NCI-H82 treated with DMSO at 0.1 percent for 48 hours (cell line): ENCODE data around the gene MVB12B.

Experiments
- DNase-seq: peaks from one replicate; lab custom pipeline; 2025; ENCODE audit not compliant: unreplicated experiment; lab: John Stamatoyannopoulos, UW

Gene MVB12B

DNA sequence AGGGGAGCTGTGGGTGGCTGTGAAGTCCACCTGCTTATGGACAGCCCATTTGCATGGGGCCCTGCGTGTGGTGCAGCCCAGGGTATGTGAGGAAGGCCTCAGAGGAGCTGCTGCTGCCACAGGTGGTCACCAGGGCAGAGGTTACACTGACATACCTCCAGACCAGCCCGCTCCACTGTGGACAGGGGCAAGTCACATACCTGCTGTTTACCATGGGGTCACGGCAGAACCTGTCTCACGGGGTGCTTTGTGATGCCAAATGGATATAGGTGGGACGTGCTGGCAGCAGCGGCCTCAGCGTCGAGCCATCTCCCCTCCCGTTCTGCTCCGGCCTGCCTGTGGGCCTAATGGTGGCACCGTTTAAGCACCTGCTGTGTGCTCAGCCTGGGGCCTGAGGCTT lies 159.6 kb downstream of the MVB12B start:
- DNase-seq: no peak

DNA sequence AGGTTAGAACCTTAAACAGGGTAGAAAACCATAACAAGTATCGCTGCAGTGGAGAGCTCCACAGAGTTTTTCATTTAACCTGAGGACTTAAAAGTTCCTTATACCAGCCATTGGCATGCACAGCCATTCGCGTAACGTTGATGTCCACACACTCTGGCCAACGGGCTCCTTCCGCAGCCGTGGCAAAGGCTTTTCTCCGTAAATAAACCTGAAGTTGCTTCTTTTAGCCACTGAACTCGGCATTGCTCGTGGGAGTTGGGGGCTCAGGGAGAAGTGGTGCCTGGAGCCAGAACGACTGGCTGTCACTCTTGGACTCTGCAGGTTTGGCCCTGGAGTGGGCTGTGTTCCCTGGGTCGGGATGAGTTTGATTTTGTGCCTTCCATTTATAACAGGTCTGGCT lies 161.2 kb downstream of the MVB12B start:
- DNase-seq: no peak

DNA sequence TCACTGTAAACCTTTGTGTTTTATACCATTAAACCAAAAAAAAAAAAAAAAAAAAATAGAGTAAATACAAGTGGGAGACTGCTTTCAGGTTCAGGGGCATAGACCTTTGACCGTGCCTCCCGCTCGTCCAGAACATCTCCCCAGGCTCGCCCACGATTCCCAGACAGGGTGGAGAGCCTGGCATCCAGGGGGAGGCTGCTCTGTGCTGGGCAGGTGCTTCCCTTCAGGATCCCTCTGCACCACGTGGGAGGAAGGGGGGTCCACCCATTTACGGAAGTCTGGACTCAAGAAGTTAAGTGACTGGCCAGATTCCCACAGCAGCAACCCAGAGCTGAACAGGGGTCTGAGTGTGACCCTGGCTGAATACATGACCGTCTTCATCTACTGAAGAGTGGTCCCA lies 161.7 kb downstream of the MVB12B start:
- DNase-seq: no peak

DNA sequence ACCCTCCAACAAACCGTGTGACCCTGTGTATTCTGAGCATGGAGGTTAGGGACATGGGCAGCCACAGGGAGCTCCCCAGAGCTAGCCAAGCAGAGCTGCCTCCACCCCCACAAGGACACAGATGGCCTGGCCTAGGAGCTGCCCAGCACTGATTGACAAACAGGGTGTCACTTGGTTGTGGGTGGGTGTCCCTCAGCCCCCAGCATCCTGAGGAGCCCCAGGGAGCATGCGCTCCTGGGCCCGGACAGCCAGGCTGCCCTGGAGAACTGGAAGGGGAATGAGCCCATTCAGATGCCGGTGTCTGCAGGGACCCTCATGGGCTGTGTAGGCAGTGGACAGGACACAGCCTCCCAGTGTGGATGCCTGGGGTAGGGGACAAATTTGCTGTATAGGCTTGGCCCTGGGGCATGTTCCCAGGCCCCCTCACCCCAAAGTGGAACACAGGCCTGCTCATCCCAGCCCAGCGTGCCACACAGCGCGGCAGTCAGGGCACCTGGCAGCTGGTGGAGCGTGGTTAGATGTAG lies 162.3 kb downstream of the MVB12B start:
- no peak for DNase-seq

DNA sequence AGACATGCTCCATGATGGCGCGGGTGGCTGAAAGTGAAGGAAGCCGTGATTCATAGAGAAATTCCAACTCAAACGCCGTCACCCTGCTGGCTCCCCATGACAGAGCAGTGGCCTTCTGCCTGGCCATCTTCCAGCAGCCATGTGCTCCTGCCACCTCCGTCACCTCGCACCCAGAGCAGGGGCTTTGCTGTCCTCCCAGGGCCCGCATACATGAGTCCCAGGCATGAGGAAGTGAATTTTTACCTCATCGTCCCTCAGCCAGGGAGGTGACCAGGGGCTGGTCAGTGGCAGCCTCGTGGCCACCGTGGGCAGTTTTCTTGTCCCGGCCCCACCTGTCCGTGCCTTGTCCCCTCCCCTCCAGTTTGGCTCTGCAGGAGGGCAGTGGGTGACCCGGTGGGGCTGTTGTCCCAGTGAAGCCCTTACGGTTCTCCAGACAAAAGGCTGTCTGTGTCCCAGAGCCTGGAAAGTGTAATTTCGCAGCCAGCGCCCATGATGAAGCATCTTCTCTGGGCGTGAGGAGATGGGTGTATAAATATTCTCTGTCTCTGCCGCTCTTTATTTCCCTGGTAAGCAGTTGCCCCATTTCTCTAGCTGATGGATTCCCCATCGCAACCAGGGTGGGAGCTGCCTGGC lies 163.1 kb downstream of the MVB12B start:
- no peak for DNase-seq

DNA sequence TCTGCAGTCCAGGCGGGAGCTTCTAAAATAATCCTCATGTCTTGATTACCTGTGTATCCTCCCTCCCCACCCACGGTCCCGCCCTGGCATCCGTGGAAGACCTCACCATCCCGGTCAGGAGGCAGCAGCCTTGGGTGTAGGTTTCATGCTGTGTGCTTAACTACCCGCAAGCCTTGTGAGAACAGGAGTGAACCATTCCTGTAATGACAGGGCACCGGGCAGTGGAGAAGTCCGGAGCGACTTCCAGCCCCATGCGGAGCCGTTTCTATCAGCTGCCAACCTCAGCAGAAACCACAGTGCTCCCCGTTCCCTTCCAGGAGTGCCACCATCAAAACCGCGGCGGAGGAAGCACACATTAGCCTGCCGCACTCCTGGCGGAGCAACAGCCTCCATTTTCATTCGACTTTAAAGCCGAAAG lies 163.6 kb downstream of the MVB12B start:
- DNase-seq: no peak

DNA sequence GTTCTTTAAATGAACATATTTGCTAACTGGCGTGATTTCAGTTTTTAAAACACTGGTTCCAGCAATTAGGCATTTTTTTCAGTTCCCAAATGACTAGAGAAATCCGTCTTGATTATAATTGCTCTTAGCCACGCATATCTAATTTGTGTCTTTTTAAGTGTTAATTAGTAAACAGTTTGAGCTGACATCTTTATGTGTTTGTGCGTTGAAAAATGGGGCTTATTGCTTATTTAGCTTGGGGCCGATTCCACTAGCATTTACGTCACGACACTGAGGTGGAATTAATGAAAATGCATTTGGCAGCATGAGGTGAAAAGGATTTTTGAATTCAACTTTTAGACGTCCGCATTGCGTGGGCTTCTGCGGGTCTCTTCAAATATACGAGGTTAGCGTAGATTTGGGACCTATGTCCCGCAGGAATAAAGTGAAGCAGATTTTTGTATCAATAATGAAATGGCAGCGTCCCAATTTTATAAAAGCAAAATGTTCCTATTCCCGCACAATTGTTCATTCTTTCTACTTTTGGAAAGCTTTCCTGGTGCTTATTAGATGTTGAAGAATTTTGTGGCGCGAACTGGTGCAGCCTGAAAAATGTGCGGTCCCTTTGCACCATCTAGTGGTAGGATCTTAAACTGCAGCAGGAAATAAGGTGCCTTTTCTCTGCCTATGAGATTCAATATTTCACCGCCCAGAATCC lies 164.4 kb downstream of the MVB12B start:
- peak; percentile 24 for DNase-seq

DNA sequence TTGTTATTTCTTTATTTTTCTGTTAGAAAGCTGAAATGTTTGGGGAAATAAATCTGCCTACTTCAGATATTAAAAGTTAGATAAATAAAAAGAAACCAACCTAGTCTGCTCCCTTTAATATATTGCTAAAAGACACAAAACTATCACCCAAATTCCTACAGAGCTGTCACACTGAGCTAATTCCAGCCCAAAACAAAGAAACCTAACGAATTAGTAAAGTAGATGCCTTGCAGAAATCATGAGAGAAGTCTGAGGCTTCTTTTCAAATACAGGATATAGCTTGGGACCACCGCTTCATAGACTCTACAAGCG lies 164.9 kb downstream of the MVB12B start:
- no peak for DNase-seq

DNA sequence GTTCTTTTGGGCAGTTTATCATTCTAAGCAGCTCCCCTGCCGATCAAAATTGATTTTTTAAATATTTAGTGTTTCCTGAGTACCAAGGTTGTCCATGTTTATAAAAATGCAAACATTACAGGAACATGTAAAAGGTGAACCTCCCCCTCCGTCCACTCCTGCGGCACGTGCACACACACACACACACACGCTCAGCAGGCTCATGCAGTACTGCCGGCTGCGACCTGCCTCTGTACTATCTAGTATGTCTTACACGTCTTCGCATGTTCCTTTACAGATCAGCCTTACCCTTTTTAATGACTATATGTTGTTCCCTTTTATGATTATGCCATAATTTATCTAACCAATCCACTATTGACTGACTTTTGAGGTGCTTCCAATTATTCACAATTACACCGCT lies 165.3 kb downstream of the MVB12B start:
- DNase-seq: no peak

DNA sequence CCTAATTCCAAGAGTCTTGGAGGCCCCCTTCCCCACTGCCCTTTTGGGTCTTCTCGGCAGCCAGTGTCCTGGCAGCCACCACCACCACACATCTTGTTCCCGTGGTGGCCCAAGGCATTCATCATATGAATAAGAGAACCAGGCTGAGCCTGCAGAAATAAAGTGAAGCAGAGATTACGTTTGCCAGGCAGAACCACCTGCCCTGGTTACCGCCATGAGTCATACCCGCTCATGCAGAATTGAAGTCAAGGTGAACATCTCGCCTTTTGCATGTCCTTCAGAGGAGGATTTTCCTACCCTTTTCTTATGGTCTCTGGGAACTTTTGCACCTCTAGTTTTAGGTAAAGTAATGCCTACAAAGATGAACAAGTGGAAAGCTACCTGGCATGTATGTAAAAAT lies 167.6 kb downstream of the MVB12B start:
- no peak for DNase-seq

DNA sequence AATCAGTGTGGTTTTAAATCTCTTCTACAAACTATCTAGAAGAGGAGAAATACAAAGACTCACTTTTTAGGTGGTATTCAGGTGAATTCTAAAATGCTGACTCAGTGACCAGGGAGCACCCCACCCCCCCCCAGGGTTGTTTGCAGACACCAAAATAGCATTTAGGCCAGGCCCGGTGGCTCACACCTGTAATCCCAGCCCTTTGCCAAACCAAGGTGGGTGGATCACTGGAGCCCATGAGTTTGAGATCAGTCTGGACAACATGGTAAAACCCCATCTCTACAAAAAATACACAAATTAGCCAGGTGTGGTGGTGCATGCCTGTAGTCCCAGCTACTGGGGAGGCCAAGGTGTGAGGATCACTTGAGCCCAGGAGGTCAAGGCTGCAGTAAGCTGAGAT lies 168.1 kb downstream of the MVB12B start:
- no peak for DNase-seq

DNA sequence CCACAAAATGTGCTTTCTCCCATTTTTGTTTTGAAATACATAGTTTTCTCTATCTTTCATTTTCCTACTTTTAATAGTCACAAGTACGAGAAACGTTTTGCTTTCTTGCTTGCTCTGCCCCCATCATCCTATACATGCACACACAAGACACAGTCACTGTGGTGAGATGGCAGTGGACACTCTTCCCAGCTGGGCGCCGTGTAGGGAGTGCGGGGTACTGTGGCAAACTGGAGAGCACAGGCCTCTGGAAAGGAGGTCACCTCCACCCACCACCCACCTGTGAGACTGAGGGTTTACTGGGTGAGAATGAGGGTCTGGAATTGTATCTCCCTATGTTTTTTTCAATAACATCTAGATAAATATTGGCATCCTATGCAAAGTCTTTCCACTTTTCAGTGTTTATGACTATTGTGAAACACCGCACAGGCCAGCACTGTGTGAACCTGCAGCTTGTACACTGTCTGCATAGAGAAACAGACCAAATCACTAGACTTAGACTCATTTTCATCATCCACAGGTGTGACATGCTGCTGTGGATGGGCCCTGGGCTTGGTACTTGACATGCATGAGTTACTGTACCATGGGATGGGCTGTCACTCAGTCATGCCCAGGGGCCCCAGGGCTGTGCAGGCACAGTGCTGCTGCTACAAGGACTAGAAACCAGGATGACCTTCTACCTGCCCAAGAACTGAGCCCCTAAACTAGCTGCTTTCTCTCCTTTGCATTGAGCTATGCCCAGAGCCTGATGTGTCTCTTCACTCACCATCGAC lies 169.0 kb downstream of the MVB12B start:
- DNase-seq: no peak

DNA sequence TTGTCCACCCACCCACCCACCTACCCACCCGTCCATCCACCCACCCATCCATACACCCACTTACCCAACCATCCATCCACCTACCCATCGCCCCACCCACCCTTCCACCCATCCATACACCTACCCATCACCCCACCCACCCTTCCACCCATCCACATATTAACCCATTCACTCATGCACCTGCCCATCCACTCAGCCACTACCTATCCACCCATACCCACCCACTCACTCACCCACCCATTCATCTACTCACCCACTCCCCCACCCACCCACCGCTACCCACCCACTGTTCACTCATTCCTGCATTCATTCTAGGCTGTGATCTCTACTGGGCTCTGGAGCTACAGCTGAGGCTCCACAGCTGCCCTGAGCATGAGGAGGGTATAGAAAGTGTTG lies 169.6 kb downstream of the MVB12B start:
- no peak for DNase-seq

DNA sequence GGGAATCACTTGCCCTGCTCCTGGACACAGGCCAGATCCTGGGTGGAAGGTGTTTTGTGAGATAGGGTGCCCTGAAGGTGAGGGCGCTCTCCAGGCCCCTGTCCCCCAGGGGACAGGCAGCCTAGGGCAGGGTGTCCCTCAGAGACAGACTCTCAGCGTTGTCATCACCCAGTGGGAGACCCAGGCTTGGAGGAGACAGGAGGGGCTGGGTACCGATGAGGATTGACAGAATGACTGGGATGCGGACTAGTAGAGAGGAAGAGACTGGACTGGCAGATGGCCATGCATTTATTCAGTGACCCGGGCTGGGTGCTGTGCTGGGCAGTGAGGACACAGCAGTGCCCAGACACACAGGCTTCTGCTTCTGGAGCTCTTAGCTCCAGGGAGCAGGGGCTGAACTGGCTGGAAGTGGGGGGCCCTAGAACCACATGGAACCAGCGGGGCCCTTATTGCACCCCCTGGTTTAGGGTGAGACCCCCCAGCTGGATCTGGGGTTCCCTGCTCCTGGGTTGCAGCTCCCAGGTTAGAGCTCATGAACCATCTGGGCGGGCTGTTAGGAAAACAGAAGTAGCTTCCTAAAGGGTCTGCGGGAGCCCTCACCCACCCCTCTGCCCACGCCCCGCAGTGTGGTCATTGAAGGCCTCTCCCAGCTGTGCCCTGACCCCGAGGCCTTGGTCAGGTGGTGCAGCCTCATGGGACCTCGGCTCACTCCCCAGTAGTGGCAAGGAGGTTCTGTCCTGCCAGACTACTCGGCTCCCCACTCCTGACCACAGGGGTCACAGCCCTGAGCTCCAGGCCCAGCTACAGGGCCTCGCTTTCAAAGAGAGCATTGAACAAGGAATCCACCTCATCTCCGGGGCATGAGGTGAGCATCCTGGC lies 170.4 kb downstream of the MVB12B start:
- DNase-seq: no peak

DNA sequence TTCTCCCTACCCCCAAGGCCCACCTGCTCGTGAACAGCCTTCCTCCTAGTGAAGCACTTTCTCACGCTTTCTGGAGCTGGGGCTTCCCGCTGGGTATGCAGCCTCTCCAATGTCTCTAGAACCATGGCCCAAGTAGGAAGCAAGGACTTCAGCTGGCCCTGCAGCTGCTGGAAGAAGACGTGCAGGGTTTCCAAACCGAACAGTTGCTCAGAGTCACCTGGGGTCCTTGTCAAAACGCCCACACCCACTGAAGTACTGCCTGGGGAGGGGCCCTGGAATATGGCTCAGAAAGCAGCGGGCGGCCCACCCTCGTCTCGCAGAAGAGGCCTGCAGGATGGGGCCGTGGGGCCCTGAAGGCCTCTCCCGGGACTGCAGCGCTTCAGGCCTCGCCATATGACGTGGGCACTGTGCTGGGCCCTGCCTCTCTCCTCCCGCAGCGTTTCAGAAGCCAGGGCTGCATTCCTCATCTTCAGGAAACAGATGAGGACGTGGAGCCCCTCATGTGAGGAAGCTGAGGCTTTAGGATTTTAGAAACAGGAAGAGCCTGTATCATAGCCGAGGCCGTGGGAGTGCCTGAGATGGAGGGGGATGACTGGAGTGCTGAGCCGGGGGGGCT lies 171.1 kb downstream of the MVB12B start:
- DNase-seq: no peak

DNA sequence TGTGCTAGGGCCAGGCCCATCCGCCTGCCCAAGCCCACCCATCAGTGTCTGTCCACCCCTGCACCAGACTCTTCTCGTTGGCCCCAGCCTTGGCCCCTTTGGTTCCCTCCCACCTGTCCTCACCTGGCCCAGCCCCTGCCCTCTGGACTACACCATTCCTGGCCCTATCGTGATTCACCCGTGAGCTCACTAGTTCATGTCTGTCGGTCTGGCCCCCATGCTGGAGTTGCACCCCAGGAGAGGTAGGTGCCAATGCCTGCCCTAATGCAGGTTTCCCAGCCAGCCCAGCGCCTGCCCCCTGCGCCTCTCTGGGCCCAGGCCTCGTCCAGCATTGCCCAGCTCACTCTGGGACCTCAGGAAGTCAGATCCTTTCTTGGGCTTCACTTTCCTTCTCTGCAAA lies 171.7 kb downstream of the MVB12B start:
- no peak for DNase-seq

DNA sequence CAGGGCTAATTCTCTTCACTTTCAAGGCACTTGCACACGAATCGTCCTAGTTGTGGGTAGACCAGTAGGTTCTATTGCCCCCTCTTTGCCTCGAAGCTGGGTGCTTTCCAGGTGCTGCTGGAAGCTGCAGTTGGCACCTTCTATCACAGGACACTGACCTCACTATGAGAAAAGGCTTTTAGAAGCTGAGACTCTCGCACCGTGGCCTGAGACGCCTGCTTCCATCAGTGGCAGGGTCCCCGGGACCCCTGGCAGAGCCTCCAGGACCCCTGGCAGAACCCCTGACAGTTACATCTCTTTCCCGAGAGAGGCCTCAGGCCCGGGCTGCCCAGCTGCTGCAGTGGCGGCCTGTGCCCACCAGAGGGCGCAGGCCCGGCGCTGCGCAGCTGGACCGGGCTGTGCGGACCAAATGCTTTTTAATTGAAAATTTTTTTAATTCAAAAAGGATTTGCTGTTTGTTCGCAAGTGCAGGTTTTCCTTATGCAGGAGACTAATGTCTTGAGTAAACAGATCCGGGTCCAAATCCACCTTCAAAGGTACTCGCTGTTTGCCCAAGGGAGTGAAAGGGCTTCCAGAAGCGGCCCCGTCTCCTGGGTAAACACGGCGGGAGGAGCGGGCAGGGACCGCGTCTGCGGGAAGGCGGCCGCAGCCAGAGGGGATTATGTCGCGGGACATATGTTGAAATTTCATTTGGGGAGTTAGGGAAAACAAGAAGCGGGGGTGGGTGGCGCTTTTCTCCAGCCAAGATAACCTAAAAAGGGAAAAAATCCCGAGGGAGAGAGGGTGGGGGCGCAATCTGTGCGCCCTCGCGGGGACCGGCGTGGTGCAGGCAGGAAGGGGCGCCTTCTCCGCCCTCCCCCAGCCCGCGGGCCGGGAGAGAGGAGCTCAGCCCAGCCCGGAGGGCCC lies 172.6 kb downstream of the MVB12B start:
- peak; percentile 57 for DNase-seq

DNA sequence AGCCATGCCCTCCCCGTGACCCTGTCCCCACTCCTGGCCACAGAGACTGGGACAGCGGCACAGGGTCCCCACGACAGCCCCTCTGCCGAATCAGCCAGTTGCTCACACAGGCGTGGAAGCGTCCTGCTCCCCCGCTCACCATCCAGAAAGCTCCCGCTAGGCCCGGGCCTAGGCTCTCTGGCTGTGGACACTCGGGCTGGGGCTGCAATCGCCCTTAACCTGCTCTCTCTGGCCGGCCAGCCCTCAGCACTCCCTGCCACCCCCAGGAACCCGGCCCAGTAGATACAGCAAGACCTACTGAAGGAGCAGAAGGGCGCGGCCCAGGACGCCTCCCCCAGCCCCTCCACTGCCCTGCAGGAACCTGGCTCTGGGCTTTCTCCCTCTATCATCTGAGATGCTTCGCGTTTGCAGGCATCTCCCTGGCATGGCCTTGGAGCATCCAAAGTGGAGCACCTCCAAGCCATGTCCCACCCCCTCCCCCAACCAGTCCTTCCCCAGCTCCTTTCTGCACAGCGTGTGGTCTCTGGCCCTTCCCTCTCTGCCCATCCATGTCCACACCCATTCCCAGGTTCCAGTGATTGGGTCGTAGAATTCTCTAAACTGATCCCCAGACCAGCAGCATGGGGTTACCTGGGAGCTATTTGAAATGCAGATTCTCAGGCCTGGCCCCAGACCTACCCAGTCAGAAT lies 173.4 kb downstream of the MVB12B start:
- no peak for DNase-seq
